Measurements from ENCODE around the gene SLC9A9.

The SLC9A9 gene

DNA sequence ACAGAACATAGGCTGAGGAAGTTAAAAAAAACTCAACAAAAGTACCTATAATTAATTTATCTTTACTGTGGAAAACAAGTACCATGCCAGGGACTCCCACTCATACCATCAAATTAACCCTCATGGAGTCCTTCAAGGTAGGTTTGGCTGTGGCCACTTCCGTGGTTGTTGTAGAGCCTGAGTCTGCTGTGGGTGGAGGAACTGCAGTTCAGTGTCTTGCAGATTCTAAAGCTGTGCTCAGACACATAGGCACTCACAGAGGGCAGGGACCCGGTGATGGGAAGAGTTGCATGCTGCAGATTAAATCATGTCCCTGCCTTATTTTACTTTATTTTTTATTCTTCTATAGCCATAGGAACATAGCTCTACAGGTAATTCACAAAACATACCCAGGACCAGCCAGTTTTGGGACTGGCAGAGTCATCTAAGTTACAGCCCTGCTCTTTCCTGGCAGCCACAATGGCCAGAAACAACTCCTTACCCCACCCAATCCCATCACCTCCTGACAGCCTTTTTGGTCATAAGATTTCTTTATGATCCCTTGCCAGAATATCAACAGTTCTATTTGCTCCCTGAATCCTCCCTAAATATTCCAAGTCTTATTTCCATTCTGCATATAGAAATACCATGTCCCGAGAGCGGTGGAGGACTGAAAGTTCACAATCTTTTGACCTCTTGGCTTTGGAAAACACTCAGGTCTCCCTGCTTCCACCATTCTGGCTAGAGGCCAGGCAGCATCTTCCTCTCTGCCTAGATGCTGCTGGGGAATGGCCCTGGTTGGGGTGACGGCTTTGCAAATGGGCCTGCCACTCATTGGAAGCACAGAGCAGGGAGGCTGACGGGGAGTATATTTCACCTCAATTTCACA is 535.0 kb downstream of the SLC9A9 start:
- H3K9ac ChIP-seq (ENCODE audit: low read length), result no peak overlapping the region
- no peaks in the 10 kb centered on the region for H3K27me3 ChIP-seq (ENCODE audit: control insufficient read depth, insufficient read depth, low read length)
- H3K4me3 ChIP-seq (ENCODE audit: low read length), result no peak overlapping the region
- H3K9me3 ChIP-seq (ENCODE audit: control insufficient read depth, low read length), result no peaks in the 10 kb centered on the region
- no peaks in the 10 kb centered on the region for H3K36me3 ChIP-seq (ENCODE audit: control insufficient read depth, insufficient read depth, low read length)
- H3K4me1 ChIP-seq (ENCODE audit: control insufficient read depth, insufficient read depth, low read length), result no peaks in the 10 kb centered on the region

DNA sequence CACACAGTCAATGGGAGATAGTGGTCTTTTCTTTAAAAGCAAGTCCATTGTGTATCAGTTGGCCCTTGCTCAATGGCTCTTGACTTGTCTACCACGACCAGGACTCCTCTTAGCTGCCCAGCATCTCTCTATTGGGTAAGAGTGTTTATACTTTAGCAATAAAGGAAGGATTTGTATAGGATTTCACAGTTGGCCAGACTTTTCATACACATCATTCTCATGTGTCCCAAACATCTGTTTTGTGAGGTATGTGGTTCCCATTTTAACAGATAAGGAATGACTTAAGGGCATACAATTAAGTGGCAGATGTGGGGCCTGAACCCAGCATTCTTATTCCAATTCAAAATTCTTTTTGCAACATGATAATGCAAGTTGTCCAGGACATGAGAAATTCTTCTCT is 537.2 kb downstream of the SLC9A9 start:
- no peak overlapping the region for H3K4me3 ChIP-seq (ENCODE audit: low read length)
- no peaks in the 10 kb centered on the region for H3K27me3 ChIP-seq (ENCODE audit: control insufficient read depth, insufficient read depth, low read length)
- peaks cover 19% of the 10 kb centered on the region for H3K4me1 ChIP-seq (ENCODE audit: control insufficient read depth, insufficient read depth, low read length)
- no peak overlapping the region for H3K9ac ChIP-seq (ENCODE audit: low read length)
- H3K36me3 ChIP-seq (ENCODE audit: control insufficient read depth, insufficient read depth, low read length), result no peaks in the 10 kb centered on the region
- H3K9me3 ChIP-seq (ENCODE audit: control insufficient read depth, low read length), result no peaks in the 10 kb centered on the region

DNA sequence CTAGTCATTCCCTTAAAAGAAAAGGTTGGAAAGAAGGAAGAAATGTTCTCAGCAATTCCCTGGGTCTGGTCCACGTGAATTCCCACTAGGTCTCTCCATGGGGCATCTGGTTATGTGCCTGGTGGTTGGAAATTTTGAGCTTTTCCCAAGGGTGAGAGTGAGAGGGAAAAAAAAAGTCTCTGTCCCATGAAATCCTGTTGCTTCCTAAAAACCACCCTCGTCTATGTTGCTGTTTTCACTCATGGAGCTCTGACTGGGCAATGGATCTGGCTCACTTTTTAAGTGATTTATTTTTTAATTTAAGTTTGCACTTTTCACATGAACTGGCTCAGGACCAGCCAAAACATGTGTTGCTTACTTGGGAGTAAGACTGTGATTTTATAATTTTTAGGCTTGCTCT is 538.6 kb downstream of the SLC9A9 start:
- Histone ChIP-seq H3K36me3 (ENCODE audit: control insufficient read depth, insufficient read depth, low read length) (no peaks in the 10 kb centered on the region), H3K4me3 (ENCODE audit: low read length) (no peak overlapping the region), H3K9ac (ENCODE audit: low read length) (no peak overlapping the region), H3K9me3 (ENCODE audit: control insufficient read depth, low read length) (no peaks in the 10 kb centered on the region), H3K27me3 (ENCODE audit: control insufficient read depth, insufficient read depth, low read length) (no peaks in the 10 kb centered on the region), H3K4me1 (ENCODE audit: control insufficient read depth, insufficient read depth, low read length) (peaks cover 30% of the 10 kb centered on the region)

DNA sequence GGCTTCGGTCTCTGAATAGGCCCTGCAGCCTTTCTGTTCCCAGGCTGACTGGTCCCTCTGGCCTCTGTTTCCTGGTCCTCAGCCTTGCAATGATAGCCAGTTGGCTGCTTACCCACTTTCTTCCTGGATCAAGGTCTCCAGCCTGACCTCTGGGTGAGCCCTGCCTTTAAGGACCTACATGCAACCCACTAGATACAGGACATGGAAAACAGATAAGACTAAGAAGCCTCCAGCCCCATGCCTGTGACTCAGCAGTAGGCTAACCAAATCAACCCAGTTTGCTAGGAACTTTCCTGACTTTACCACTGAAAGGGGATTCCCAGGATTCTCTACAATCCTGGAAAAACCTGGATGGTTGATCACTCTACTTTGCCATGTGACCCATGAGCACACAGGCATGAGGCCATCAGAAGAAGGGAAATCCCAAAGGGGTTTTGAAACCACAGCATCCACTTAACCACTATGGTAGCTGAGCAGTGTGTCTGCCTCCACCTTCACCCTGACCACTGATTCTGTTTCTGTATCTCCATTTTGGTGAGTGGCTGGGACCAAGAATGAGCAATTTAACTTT is 540.6 kb downstream of the SLC9A9 start:
- peaks cover 32% of the 10 kb centered on the region for H3K4me1 ChIP-seq (ENCODE audit: control insufficient read depth, insufficient read depth, low read length)

DNA sequence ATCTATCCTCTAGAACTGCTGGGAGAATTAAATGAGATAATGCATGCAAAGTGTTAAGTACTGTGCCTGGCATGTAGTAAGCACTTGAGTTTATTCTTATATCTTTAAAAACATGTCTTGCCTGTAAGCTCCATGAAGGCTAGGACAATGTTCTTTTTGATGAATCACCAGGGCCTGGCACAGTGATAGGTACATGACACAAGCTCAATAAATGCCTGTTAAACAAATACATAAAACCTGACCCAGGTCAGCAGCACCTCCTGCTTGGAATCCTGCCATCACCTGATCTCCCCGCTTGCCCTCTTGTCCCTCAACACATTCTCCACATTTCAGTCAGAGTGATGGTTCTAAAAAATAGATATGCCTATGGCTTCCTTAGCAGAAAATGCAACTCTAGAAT is 541.9 kb downstream of the SLC9A9 start:
- Histone ChIP-seq H3K9ac (ENCODE audit: low read length) (no peak overlapping the region), H3K4me1 (ENCODE audit: control insufficient read depth, insufficient read depth, low read length) (peaks cover 32% of the 10 kb centered on the region), H3K9me3 (ENCODE audit: control insufficient read depth, low read length) (no peaks in the 10 kb centered on the region), H3K4me3 (ENCODE audit: low read length) (no peak overlapping the region), H3K36me3 (ENCODE audit: control insufficient read depth, insufficient read depth, low read length) (no peaks in the 10 kb centered on the region), H3K27me3 (ENCODE audit: control insufficient read depth, insufficient read depth, low read length) (no peaks in the 10 kb centered on the region)

More for the DNA sequence above, 540.6 kb downstream of the SLC9A9 start:
- Histone ChIP-seq H3K9me3 (ENCODE audit: control insufficient read depth, low read length) (no peaks in the 10 kb centered on the region), H3K4me3 (ENCODE audit: low read length) (no peak overlapping the region), H3K36me3 (ENCODE audit: control insufficient read depth, insufficient read depth, low read length) (no peaks in the 10 kb centered on the region), H3K9ac (ENCODE audit: low read length) (no peak overlapping the region), H3K27me3 (ENCODE audit: control insufficient read depth, insufficient read depth, low read length) (no peaks in the 10 kb centered on the region)

DNA sequence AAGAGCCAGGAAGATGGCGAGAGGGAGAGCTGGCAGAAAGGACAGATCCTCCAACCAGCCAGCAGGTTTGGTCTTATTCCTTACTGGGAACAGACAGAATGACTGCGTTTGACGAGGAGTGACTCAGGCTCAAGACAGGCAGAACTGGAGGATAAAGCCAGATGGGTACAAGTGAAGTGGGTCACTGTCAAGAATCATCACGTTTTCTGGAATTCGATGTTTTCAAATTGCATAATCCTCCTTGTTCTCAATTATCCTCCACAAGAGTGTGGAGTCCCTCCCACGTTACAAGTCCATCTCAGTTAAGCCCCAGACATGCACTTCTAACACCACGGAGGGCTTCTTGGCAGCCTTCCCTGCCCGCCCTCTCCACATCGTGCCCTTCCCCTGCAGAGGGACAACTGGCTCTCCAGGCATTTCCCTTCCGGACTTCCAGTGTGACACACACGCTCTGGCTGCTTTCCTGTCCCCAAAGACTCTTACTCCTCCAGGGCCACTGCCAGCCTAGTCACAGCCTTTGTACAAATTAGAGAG is 545.6 kb downstream of the SLC9A9 start:
- Histone ChIP-seq H3K9ac (ENCODE audit: low read length) (no peak overlapping the region), H3K4me3 (ENCODE audit: low read length) (no peak overlapping the region), H3K4me1 (ENCODE audit: control insufficient read depth, insufficient read depth, low read length) (peaks cover 29% of the 10 kb centered on the region)

DNA sequence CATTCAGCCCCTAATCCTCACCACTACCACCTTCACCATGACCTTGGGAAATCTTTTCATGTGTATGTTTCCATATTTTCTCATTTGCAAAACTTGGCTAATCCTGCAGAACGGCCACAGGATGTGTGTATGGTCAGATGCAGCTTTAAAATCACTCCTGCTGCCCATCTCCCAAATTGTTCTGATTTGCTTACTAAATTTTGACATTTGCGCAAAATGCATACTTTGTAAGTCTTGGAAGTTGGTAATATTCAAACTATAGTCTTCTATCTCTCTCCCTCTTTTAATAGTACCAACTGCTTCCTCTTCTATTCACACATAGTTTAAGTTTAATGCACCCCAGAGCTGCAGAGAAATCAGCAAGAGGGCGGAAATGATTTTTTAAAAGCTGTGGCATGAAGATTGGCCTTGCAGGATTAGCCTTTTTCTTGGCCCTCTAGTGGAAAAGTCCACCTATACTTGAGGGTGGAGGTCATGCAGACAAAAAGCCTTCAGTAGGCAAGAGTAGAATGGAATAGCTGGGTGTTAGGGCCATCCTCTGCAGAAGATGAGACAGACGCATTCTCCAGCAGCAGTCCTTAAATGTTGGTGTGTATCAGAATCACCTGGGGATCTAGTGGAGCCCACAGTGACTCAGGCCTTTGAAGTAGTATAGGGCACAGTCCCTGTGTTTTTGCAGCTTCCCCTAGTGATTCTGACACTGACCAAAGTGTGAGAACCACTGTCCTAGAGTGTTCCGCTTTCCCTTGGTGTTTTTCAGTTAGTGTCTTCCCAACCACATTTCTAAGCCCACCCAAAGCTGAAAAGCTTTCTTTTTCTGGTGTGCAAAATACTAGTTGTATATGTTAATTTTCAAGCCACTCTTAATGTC is 547.0 kb downstream of the SLC9A9 start:
- peaks cover 15% of the 10 kb centered on the region for H3K4me1 ChIP-seq (ENCODE audit: control insufficient read depth, insufficient read depth, low read length)
- H3K4me3 ChIP-seq (ENCODE audit: low read length), result no peak overlapping the region
- no peaks in the 10 kb centered on the region for H3K36me3 ChIP-seq (ENCODE audit: control insufficient read depth, insufficient read depth, low read length)
- H3K9ac ChIP-seq (ENCODE audit: low read length), result no peak overlapping the region
- H3K9me3 ChIP-seq (ENCODE audit: control insufficient read depth, low read length), result no peaks in the 10 kb centered on the region
- no peaks in the 10 kb centered on the region for H3K27me3 ChIP-seq (ENCODE audit: control insufficient read depth, insufficient read depth, low read length)

More for the DNA sequence above, 545.6 kb downstream of the SLC9A9 start:
- H3K9me3 ChIP-seq (ENCODE audit: control insufficient read depth, low read length), result no peaks in the 10 kb centered on the region
- H3K27me3 ChIP-seq (ENCODE audit: control insufficient read depth, insufficient read depth, low read length), result no peaks in the 10 kb centered on the region
- no peaks in the 10 kb centered on the region for H3K36me3 ChIP-seq (ENCODE audit: control insufficient read depth, insufficient read depth, low read length)

DNA sequence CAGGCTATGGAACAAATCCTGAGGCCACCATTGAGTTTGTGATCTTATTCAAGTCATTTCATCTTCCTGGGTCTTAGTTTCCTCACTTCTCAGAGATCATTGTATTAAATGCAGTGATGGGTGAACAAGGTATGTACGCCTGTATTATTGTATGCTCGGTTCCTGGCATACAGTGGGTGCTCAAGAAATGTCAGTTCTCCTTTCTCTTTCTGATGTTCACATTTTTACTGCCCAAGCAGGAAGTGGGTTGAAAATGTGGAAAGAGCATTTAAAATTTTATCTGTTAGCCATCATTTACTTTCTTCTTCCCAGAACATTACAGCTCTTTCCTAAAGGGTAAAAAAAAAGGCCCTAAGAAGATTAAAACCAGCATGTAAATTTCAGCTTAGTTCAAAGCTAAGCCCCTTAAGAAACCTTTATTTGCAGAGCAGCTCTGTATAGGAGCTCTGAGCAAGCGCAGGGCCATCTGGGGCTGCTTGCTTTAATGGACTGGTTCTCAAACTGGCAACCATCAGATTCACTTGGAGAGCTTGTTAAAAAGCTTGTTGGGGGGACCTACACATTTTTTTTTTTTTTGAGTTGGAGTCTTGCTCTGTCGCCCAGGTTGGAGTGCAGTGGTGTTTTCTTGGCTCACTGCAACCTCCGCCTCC is 549.3 kb downstream of the SLC9A9 start:
- Histone ChIP-seq H3K4me1 (ENCODE audit: control insufficient read depth, insufficient read depth, low read length) (no peaks in the 10 kb centered on the region), H3K9me3 (ENCODE audit: control insufficient read depth, low read length) (no peaks in the 10 kb centered on the region), H3K9ac (ENCODE audit: low read length) (no peak overlapping the region), H3K4me3 (ENCODE audit: low read length) (no peak overlapping the region), H3K36me3 (ENCODE audit: control insufficient read depth, insufficient read depth, low read length) (no peaks in the 10 kb centered on the region), H3K27me3 (ENCODE audit: control insufficient read depth, insufficient read depth, low read length) (no peaks in the 10 kb centered on the region)

DNA sequence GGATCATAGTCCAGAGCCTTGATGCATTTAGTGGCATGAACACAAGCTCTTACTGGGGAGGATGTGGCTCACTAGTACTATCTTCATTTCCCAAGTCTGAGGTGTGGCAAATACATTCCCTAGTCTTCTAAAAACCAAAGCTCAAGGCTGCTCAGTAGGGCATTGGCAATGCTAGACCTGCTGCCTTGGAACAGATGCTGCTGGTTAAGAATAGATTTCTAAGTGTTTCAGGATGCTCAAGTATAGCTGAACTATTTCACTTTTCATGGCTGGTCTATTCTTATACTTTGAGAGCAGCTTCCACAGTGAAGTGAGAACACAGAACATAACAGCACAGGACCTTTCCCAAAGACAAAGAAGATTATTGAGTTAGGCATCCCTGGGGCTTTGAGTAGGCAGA is 549.9 kb downstream of the SLC9A9 start:
- H3K9me3 ChIP-seq (ENCODE audit: control insufficient read depth, low read length), result no peaks in the 10 kb centered on the region

DNA sequence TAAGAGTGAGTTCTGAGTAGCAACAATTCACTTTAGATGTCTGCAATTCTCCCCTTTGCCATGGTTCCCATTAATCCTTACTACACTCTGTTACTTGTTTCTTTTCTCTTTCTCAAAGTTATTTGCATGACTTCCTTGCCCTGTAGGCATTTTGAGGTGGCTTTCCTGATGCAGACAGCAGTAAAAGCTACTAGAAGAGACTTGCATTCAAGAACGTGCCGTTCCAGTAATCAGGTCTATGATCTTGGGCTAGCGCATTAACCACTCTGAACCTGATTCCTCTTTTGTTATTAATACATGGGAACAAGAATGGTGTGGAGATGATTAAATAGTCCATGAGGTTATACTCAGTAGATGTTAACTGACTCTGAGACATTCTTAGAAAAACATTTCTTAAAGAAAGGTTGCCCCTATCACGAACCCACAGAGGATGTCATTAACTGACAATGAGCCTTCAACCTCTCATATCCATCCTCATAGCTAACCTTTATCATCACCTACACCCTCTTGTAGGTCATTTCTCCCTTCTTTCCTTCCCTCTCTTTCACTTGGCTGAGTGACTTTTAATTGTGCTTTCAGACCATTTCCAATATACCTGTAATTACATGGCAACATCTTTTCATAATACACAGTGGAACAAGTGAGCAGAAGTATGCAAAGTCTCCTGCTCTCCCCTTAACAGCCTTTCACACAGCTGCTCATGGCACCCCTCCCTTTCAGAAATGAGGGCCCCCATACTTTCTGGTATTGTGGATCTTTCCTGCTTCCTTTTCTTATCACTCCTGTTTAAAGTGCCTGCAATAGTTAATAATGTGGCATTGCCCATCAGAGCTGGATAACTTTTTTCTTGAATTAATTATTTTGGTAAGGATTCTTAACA is 552.8 kb downstream of the SLC9A9 start:
- H3K4me3 ChIP-seq (ENCODE audit: low read length), result no peak overlapping the region
- H3K27me3 ChIP-seq (ENCODE audit: control insufficient read depth, insufficient read depth, low read length), result no peaks in the 10 kb centered on the region
- H3K4me1 ChIP-seq (ENCODE audit: control insufficient read depth, insufficient read depth, low read length), result no peaks in the 10 kb centered on the region
- no peaks in the 10 kb centered on the region for H3K9me3 ChIP-seq (ENCODE audit: control insufficient read depth, low read length)
- no peak overlapping the region for H3K9ac ChIP-seq (ENCODE audit: low read length)
- H3K36me3 ChIP-seq (ENCODE audit: control insufficient read depth, insufficient read depth, low read length), result no peaks in the 10 kb centered on the region

More for the DNA sequence above, 549.9 kb downstream of the SLC9A9 start:
- H3K36me3 ChIP-seq (ENCODE audit: control insufficient read depth, insufficient read depth, low read length), result no peaks in the 10 kb centered on the region
- no peaks in the 10 kb centered on the region for H3K27me3 ChIP-seq (ENCODE audit: control insufficient read depth, insufficient read depth, low read length)
- no peaks in the 10 kb centered on the region for H3K4me1 ChIP-seq (ENCODE audit: control insufficient read depth, insufficient read depth, low read length)
- no peak overlapping the region for H3K9ac ChIP-seq (ENCODE audit: low read length)
- no peak overlapping the region for H3K4me3 ChIP-seq (ENCODE audit: low read length)

DNA sequence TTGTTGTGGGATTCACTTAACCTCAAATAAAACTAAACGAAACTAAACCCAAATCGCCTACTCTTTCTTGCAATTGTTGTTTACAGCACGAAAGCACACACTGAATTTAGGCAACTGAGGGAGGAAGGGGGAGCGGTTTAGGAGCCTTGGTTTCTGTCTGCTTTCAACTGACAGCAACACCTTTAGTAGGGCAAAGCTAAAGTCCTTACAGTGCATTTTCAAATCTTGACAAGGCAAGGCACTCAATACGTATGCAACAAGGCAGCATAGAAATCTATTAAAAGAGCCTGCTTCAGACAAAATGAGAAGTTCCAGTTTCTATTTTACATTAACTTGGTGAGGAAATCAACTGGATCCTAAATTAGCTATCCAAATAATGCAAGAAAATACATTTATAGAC is 554.1 kb downstream of the SLC9A9 start:
- no peak overlapping the region for H3K9ac ChIP-seq (ENCODE audit: low read length)
- no peaks in the 10 kb centered on the region for H3K36me3 ChIP-seq (ENCODE audit: control insufficient read depth, insufficient read depth, low read length)
- no peaks in the 10 kb centered on the region for H3K4me1 ChIP-seq (ENCODE audit: control insufficient read depth, insufficient read depth, low read length)
- H3K4me3 ChIP-seq (ENCODE audit: low read length), result no peak overlapping the region
- H3K9me3 ChIP-seq (ENCODE audit: control insufficient read depth, low read length), result no peaks in the 10 kb centered on the region
- no peaks in the 10 kb centered on the region for H3K27me3 ChIP-seq (ENCODE audit: control insufficient read depth, insufficient read depth, low read length)
